ENCODE measurements around the gene PGAP1. TPM values are rescaled to one million over a fixed set of nuclear protein-coding genes. Genes with fewer than 3 reads are reported as not detected.

The PGAP1 gene
- polyA plus RNA-seq, 3 donors, result 0.10 to 0.81 (median 0.33) TPM

DNA sequence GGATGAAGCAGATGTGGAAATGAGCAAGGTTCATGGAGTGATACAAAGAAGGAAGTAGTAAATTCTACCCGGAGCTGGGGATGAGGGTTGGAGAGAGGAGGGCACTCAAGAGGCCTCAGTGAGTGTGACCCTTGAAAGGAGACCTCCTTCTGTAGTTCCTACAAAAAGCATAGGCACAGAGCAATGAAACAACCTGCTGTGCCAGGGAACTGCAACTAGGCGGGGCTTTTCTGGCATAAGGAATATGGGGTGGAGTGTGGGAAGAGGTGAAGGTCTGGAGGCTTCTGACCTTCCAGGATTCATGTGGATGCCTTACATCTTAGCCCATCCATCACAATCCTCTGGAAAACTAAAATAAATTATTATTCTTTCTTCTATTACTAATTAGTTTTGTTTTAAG lies 25.5 kb upstream of the PGAP1 start:
- H3K27me3 Mint-ChIP-seq (ENCODE audit: low read depth in 3 of 3), result peaks cover 0 to 3% (median 2%) of the 10 kb centered on the region in 3 donors
- Histone ChIP-seq H3K4me3 (replicated peaks in 1 of 3; ENCODE audit: low read depth in 2 of 3, low read length in 3 of 3) (no peak overlapping the region), H3K4me1 (ENCODE audit: control insufficient read depth in 1 of 2, insufficient read depth in 2 of 2, low read length in 2 of 2) (no peaks in the 10 kb centered on the region), H3K36me3 (replicated peaks in 1 of 2; ENCODE audit: control insufficient read depth in 1 of 2, insufficient read depth in 2 of 2, low read length in 2 of 2) (no peaks in the 10 kb centered on the region), H3K9ac (ENCODE audit: insufficient read depth, low read length, poor library complexity, severe bottlenecking) (no peak overlapping the region), H4K20me1 (ENCODE audit: insufficient read depth, low read length) (no peaks in the 10 kb centered on the region), H2AFZ (ENCODE audit: insufficient read depth, low read depth, low read length, poor library complexity, severe bottlenecking) (no peak overlapping the region), H3K27me3 (ENCODE audit: control insufficient read depth in 2 of 2, insufficient read depth in 2 of 2, low read length in 2 of 2) (no peaks in the 10 kb centered on the region), H3K27ac (ENCODE audit: low read depth in 1 of 2, low read length in 2 of 2) (no peak overlapping the region), H3K9me3 (replicated peaks in 1 of 2; ENCODE audit: control insufficient read depth in 1 of 2, insufficient read depth in 1 of 2, low read length in 2 of 2) (no peaks in the 10 kb centered on the region), H3K79me2 (ENCODE audit: insufficient read depth, low read length) (no peaks in the 10 kb centered on the region), H3K4me2 (replicated peaks; ENCODE audit: extremely low read depth, low read length, poor library complexity, severe bottlenecking) (no peak overlapping the region)
- no peaks in the 10 kb centered on the region for H3K36me3 Mint-ChIP-seq
- TF ChIP-seq, protein P1, sequence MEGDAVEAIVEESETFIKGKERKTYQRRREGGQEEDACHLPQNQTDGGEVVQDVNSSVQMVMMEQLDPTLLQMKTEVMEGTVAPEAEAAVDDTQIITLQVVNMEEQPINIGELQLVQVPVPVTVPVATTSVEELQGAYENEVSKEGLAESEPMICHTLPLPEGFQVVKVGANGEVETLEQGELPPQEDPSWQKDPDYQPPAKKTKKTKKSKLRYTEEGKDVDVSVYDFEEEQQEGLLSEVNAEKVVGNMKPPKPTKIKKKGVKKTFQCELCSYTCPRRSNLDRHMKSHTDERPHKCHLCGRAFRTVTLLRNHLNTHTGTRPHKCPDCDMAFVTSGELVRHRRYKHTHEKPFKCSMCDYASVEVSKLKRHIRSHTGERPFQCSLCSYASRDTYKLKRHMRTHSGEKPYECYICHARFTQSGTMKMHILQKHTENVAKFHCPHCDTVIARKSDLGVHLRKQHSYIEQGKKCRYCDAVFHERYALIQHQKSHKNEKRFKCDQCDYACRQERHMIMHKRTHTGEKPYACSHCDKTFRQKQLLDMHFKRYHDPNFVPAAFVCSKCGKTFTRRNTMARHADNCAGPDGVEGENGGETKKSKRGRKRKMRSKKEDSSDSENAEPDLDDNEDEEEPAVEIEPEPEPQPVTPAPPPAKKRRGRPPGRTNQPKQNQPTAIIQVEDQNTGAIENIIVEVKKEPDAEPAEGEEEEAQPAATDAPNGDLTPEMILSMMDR (IDR thresholded peaks at IDR 0.05), result no peak
- DNase-seq, result no peak
- no peak overlapping the region for H3K4me3 Mint-ChIP-seq
- intact Hi-C loops (cut with micrococcal nuclease), result no loop called here
- peaks cover 3% of the 10 kb centered on the region for H3K4me1 Mint-ChIP-seq
- no CpG with 5 or more reads among the region's 2 CpGs for WGBS (ENCODE audit: insufficient coverage)
- peaks cover 0 to 5% (median 0%) of the 10 kb centered on the region in 7 donors for H3K9me3 Mint-ChIP-seq
- peak overlapping the region in 1 of 7 donors; percentile 1 for H3K27ac Mint-ChIP-seq

DNA sequence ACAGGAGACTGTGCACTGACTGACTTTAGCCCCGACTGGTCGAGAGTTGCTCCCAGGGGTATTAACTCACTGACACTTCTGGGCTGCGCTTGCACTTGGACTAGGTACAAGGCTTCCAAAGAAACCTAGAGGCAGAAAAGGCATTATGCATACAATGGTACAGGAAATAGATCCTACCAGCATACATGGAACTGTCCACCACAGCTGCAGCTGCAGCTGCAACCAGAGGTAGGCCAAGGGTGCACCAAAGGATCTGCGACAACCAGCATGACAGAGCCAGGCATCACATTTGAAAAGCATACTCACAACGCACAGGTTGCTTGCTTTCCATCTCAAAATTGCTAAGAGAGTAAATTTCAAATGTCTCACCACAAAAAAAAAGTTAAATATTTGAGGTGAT lies 22.6 kb upstream of the PGAP1 start:
- H3K36me3 Mint-ChIP-seq, result no peaks in the 10 kb centered on the region

More for the DNA sequence above, 22.6 kb upstream of the PGAP1 start:
- Histone ChIP-seq H3K4me1 (ENCODE audit: control insufficient read depth in 1 of 2, insufficient read depth in 2 of 2, low read length in 2 of 2) (no peaks in the 10 kb centered on the region), H3K9ac (ENCODE audit: insufficient read depth, low read length, poor library complexity, severe bottlenecking) (no peak overlapping the region), H3K9me3 (replicated peaks in 1 of 2; ENCODE audit: control insufficient read depth in 1 of 2, insufficient read depth in 1 of 2, low read length in 2 of 2) (no peaks in the 10 kb centered on the region), H3K4me2 (replicated peaks; ENCODE audit: extremely low read depth, low read length, poor library complexity, severe bottlenecking) (no peak overlapping the region), H3K36me3 (replicated peaks in 1 of 2; ENCODE audit: control insufficient read depth in 1 of 2, insufficient read depth in 2 of 2, low read length in 2 of 2) (no peaks in the 10 kb centered on the region), H3K27me3 (ENCODE audit: control insufficient read depth in 2 of 2, insufficient read depth in 2 of 2, low read length in 2 of 2) (no peaks in the 10 kb centered on the region), H3K79me2 (ENCODE audit: insufficient read depth, low read length) (no peaks in the 10 kb centered on the region), H2AFZ (ENCODE audit: insufficient read depth, low read depth, low read length, poor library complexity, severe bottlenecking) (no peak overlapping the region), H3K27ac (ENCODE audit: low read depth in 1 of 2, low read length in 2 of 2) (no peak overlapping the region), H4K20me1 (ENCODE audit: insufficient read depth, low read length) (no peaks in the 10 kb centered on the region), H3K4me3 (replicated peaks in 1 of 3; ENCODE audit: low read depth in 2 of 3, low read length in 3 of 3) (no peak overlapping the region)
- Mint-ChIP-seq H3K27ac (no peak overlapping the region), H3K4me3 (no peak overlapping the region), H3K9me3 (peaks cover 0 to 3% (median 0%) of the 10 kb centered on the region in 7 donors), H3K27me3 (ENCODE audit: low read depth in 3 of 3) (peaks cover 0 to 2% (median 2%) of the 10 kb centered on the region in 3 donors), H3K4me1 (peaks cover 3% of the 10 kb centered on the region)
- no CpG with 5 or more reads among the region's 5 CpGs for WGBS (ENCODE audit: insufficient coverage)
- TF ChIP-seq, protein P1 (IDR thresholded peaks at IDR 0.05), result no peak
- DNase-seq, result no peak
- intact Hi-C loops (cut with micrococcal nuclease), result no loop called here
